HEK293T (cell line): ENCODE measurements around the gene KLHL28.

ENCODE experiments used
- ARNT ChIP-seq: fragments of 450-650 bp; IDR thresholded peaks from 2 replicates; pipeline ENCODE4 v1.6.1; 2017; ENCODE audit warnings: mild to moderate bottlenecking
- BHLHE40 ChIP-seq: fragments of 450-650 bp; IDR thresholded peaks from 2 replicates; pipeline ENCODE4 v1.6.1; 2016; ENCODE audit warnings: mild to moderate bottlenecking, moderate library complexity, borderline replicate concordance
- CTBP1 ChIP-seq: fragments of 450-650 bp; IDR thresholded peaks from 2 replicates; pipeline ENCODE4 v1.6.1; 2016; ENCODE audit warnings: borderline replicate concordance
- ELF4 ChIP-seq: fragments of 450-650 bp; IDR thresholded peaks from 2 replicates; pipeline ENCODE4 v1.6.1; 2017; ENCODE audit warnings: antibody characterized with exemption
- FOXA1 ChIP-seq: fragments of 450-650 bp; IDR thresholded peaks from 2 replicates; pipeline ENCODE4 v1.6.1; 2016; ENCODE audit warnings: mild to moderate bottlenecking
- HDGF ChIP-seq: fragments of 450-650 bp; IDR thresholded peaks from 2 replicates; pipeline ENCODE4 v1.6.1; 2017; ENCODE audit warnings: antibody characterized with exemption, borderline replicate concordance
- LEF1 ChIP-seq: fragments of 450-650 bp; IDR thresholded peaks from 2 replicates; pipeline ENCODE4 v1.6.1; 2017; ENCODE audit warnings: mild to moderate bottlenecking, borderline replicate concordance
- PKNOX1 ChIP-seq: fragments of 450-650 bp; IDR thresholded peaks from 2 replicates; pipeline ENCODE4 v1.6.1; 2016
- SP1 ChIP-seq: fragments of 450-650 bp; IDR thresholded peaks from 2 replicates; pipeline ENCODE4 v1.6.1; 2017
- SUZ12 ChIP-seq: fragments of 450-650 bp; IDR thresholded peaks from 2 replicates; pipeline ENCODE4 v1.6.1; 2016; ENCODE audit warnings: mild to moderate bottlenecking
- TARDBP ChIP-seq: fragments of 450-650 bp; IDR thresholded peaks from 2 replicates; pipeline ENCODE4 v1.6.1; 2016

- TF ChIP-seq BHLHE40 (no peak), HDGF (no peak), TARDBP (no peak), SP1 (no peak), PKNOX1 (no peak), CTBP1 (no peak), SUZ12 (no peak), ELF4 (no peak), LEF1 (no peak), ARNT (no peak), FOXA1 (no peak)
Observed at GRCh38 chr14:44928793-44929192, 33.0 kb downstream of the KLHL28 start.
